ENCODE measurements around the gene EPB41L2. TPM values are rescaled to one million over a fixed set of nuclear protein-coding genes. Genes with fewer than 3 reads are reported as not detected.

The EPB41L2 gene
- total RNA-seq, 1 donor from 2014 or later, result 23.8 TPM

DNA sequence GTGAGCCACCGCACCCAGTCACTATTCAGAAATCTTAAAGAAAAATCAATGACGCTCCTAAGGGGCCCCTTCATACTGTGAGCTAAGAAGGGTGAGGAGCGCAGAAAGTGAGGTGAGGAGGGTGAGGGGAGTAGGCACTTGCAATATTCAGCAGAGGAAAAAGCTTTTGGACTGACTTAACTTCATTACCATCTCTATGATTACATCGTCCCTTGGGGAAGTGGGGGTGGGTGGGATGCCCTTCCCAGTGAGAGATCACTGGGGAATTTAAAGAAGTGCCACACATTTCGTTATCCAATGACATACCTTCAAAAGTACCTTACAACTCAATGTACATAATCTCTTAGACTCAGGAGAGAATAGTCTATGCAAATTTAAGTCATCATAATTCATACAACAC, 189.3 kb downstream of the EPB41L2 start:
- DNase-seq (ENCODE audit: low read depth), result no peak

DNA sequence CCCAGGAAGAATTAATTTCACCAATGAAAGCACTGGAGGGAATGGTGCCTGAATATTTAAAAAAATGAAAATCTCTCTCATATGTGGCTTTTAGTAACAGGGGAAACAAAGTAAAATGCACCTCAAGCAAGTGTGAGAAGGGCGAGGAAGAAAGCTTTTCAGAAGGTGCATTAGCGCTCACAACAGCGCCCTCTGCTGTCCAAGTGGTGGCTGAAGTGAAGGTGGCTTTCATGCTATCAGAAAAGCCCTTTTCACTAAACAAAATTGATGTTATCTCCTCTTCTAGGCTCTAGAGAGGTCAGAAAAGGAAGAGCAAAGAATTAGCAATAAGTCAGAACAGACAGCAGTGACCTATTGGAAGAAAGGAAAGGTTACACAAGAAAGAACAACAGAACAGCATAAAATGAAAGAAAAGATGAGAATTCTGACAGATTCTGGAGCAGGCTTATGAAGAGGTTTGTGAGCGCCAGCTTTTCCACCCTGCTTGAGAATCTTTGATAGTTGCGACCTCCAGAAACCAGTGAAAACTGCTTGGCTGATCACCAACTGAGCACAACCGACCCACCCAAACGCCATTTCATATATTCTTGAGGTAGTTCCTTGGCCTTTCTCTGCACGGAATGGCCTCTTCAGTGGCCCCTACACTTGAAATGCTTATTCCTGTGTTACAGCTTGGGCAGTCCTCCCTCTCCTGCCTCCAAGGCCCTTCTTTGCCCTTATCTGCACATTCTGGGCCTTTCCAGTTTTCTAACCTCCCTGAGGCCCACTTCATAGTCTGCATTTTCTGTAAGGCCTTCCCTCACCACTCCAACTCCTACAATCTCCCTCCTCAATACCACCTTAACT, 190.6 kb downstream of the EPB41L2 start:
- DNase-seq (ENCODE audit: low read depth), result peak; percentile 58

DNA sequence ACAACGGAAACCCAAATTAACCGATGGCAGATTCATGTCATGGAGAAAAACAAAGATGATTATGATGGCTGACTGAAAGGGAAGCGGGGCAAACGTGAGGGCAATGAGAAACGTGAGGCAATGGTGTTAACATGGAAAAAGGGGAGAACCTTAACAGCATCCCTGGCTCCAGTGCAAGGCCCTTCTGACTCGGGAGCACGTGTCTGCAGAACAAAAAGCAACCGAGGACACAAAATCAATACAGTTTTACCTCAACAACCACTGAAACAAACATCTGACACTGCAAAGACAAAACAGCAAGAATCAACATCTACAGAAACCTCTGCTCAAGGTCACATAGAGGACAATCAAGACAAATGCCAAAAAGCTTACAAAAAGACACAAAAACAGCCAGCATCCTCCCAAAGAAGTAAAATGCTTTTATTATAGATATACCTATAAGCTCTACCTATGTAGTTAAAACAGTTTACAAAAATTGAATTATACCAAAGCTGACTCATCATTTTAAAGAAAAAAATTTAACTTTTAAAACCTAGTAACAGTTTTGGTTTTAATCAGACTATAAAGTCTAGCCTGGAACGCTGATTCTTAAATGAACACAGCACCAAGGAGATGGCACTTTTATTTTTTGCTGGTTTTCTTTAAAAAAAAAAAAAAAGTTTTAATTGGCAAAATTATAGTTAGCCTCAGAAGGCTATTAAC, 192.7 kb downstream of the EPB41L2 start:
- no peak for DNase-seq (ENCODE audit: low read depth)

- DNase-seq (ENCODE audit: low read depth), result no peak
Measured at GRCh38 chr6:130869681-130870080, 193.4 kb downstream of the EPB41L2 start.

DNA sequence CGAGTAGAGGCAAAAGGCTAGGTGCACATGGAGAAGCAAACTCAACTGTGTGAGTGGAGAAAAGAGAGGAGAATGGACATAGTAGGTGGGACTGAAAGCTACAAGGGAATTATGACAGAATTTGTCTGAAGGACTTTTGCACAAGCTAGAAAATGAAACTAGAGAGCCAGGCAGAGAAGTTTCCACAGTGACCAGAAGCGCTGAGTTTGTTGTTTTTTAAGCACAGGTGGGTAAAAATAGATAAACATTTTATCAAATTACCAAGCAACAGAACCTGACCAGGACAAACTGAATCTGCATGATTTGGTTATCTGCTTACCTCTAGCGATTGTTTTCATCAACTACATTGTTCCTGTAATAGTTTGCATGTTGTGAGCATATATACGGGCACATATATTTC, 197.3 kb downstream of the EPB41L2 start:
- no peak for DNase-seq (ENCODE audit: low read depth)

DNA sequence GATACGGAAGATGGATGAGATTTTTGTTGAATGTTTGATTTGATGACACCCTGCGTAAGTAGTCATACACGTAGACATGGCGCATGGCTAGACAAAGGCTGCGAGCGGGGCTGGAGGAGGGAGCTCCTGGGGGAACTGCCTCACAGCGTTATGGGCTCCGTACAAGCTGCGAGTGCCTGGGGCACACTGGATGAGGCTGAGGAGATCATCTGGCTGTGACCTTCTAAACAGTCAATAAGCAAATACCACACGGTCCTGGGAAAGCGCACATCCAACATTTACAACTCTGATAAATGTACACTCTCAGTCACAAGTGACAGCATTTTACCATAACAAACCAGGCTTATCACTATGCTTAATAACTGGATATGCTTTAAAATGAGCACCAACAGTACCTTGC, 198.7 kb downstream of the EPB41L2 start:
- DNase-seq (ENCODE audit: low read depth), result no peak

- DNase-seq (ENCODE audit: low read depth), result no peak
Measured at GRCh38 chr6:130863415-130864230, 199.4 kb downstream of the EPB41L2 start.

GRCh38 chr6:130862370-130862769, 200.7 kb downstream of the EPB41L2 start:
- no peak for DNase-seq (ENCODE audit: low read depth)

DNA sequence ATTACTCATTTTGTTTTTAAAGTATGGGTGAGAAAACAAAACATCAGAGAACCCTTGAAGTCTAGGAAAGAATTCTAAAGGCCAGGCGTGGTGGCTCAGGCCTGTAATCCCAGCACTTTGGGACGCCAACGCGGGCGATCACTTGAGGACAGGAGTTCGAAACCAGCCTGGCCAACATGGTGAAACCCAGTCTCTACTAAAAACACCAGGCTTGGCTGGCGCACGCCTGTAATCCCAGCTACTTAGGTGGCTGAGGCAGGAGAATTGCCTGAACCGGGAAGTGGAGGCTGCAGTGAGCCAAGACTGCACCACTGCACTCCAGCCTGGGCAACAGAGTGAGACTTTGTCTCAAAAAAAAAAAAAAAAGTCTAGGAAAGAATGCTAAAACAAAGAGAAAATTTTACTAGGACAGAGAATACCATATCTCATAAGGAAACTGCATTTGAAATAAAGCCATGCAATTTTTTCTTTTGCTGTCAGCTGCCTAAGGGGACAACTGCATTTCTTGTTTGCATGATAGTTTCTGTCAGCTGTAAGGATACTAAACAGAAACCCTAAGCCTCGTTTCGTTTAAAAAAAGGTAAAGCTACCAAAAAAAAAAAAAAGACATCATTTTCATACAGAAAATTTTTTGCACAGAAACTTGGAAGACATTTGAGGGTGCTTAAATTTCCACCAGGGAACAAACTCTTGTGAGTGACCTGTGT, 203.7 kb downstream of the EPB41L2 start:
- DNase-seq (ENCODE audit: low read depth), result no peak

GRCh38 chr6:130858498-130859160, 204.4 kb downstream of the EPB41L2 start:
- DNase-seq (ENCODE audit: low read depth), result no peak

- DNase-seq (ENCODE audit: low read depth), result no peak
Measured at GRCh38 chr6:130858054-130858453, 205.0 kb downstream of the EPB41L2 start.

DNA sequence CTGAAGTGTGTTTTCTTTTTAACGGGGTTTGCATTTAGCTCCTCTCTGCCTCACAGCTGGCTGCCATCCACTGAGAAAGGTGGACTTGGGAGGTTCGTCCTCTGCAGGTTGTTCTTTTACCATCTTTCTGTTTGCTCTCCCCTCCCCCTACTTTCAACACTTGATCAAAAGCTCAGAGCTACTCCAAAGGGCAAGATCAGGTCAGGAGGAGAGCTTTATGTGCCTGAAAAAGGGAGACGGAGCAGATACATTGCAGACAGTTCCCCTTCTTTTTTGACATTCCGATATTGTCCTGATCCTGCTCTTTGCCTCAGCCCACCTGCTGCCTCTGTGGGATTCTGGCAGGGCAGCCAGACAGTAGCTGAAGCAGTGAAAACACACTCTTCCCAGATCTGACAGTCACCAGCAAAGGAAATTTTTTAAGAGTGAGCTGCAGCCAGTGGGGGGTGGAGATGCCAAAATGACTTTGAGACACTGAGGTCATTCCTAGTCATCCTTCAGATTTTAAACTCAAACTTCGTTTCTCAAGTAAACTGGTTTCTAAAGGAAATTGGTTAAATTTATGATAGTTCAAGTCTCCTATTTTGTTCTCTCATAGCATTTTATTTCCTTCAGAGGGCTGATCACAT, 209.4 kb downstream of the EPB41L2 start:
- DNase-seq (ENCODE audit: low read depth), result peak; percentile 44

- DNase-seq (ENCODE audit: low read depth), result no peak
Measured at GRCh38 chr6:130852844-130853554, 210.0 kb downstream of the EPB41L2 start.

DNA sequence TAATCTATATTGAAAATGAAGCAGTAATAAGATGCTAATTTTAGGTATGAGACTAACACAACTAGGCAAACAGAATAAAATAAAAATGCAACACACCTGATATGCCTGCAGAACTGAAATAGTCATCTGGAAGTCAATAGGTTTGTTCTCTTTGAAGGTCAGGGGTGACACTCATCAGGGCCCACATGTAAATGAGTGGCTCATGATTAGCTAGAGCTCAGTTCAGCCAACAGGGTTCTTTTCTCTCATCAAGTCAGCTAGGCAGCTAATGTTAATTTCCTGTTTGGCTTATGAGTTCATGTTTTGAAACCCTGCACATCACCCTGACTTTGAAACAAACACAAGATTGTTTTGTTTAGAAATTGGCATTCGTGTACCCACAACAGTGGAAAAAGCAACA, 212.0 kb downstream of the EPB41L2 start:
- no peak for DNase-seq (ENCODE audit: low read depth)

GRCh38 chr6:130849594-130849993, 213.5 kb downstream of the EPB41L2 start:
- DNase-seq (ENCODE audit: low read depth), result no peak

GRCh38 chr6:130848945-130849344, 214.1 kb downstream of the EPB41L2 start:
- no peak for DNase-seq (ENCODE audit: low read depth)

DNA sequence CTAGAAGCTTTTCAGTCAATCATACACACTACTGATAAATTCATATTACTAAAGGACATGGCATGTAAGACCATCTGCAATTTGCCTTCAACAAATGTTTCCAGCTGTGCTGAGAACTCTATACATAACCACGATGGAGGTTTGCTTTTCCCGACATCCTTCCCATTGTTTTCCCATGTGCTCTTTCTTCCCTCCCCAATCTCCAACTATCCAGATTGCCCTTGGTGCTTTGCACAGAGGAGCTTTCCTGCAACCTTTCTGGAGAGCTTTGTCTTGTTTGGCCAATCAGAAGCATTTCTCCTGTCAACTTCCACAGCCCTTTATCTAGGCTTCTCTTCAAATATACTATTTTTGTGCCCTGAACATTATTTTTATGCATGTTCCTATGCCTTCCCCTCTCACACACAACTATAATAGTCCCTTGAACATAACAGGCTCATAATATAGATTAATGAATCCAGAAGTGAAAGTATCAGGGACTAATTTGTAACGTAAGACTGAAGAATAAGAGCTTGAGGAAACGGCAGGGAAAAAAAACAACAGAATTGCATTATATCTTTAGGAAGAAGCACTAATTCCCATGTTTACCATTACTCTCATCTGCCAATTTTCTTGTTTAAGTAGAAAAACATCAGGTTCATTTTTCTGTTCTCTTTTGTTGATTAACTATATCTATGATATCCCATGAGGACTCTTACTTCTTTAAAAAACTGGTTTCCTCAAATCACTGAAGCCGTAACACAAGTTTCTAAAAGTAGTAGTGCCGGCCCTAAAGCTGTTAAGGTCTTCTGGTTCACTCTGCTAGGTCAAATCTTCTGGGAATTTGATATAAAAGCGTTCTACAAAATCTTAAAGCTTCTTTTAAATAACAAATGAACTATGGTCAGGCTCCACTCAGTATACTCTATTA, 215.8 kb downstream of the EPB41L2 start:
- no peak for DNase-seq (ENCODE audit: low read depth)

DNA sequence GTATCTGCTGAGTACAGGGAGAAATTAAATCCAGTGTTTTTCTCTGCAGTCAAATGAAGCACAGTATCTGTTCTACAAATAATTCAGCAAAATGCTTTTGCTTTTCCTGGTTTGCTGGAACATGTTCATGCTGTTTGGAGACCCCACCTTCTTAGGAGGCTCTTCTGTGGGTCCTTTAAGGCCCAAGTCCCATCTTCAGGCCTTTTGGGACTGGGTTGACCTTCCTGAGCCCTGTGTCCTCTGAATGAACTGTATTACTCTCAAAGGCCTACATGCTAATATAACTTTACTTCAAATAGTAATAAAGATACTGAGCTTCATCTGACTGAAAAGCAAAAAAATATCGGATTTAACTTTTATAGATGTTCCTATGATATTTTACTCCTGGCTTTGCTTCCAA, 216.5 kb downstream of the EPB41L2 start:
- DNase-seq (ENCODE audit: low read depth), result no peak

Measured in myocyte (in vitro differentiated cells).